Renal pelvis (tissue), 4 donors: ENCODE data around the gene RIPPLY1. TPM values are rescaled to one million over a fixed set of nuclear protein-coding genes. Genes with fewer than 3 reads are reported as not detected.
A peak's percentile ranks its signal among the peaks of the same experiment; 100 is the strongest.
"Not testable (repeated sequence)": the region's sequence is repeated elsewhere in the genome, so short reads cannot be mapped to it uniquely, and the experiment has no call there.

Experiments
- DNase-seq: peaks from one replicate; pipeline ENCODE4 v3.0.0-alpha.2; 2013
- polyA plus RNA-seq, 3 donors: library from polyadenylated mRNA; unstranded; fragments of 120-200 nt; gene quantifications; one replicate each; pipeline ENCODE4 v1.2.1, GENCODE V29; 2013; ENCODE audit not compliant: insufficient read length in 3 of 3

Gene RIPPLY1
- polyA plus RNA-seq, 3 donors: 2.6 to 4.0 (median 2.8) TPM

- no peak for DNase-seq
Measured at GRCh38 chrX:106917830-106918500, 14.8 kb upstream of the RIPPLY1 start.

- DNase-seq: no peak
Measured at GRCh38 chrX:106912864-106913263, 9.7 kb upstream of the RIPPLY1 start.

- peak; percentile 42 for DNase-seq
Measured at GRCh38 chrX:106906361-106906760, 3.2 kb upstream of the RIPPLY1 start.

GRCh38 chrX:106905064-106905708, 2.0 kb upstream of the RIPPLY1 start:
- DNase-seq: no peak

- no peak for DNase-seq
Measured at GRCh38 chrX:106903856-106904528, 851 bp upstream of the RIPPLY1 start.

- DNase-seq: no peak
Measured at GRCh38 chrX:106902684-106903083, 457 bp downstream of the RIPPLY1 start.

GRCh38 chrX:106901781-106902219, 1.3 kb downstream of the RIPPLY1 start:
- no peak for DNase-seq

GRCh38 chrX:106901341-106901740, 1.8 kb downstream of the RIPPLY1 start:
- no peak for DNase-seq

- no peak for DNase-seq
Measured at GRCh38 chrX:106899841-106900240, 3.3 kb downstream of the RIPPLY1 start.

- DNase-seq: no peak
Measured at GRCh38 chrX:106899276-106899675, 3.9 kb downstream of the RIPPLY1 start.

GRCh38 chrX:106898462-106898861, 4.7 kb downstream of the RIPPLY1 start:
- peak; percentile 39 for DNase-seq

GRCh38 chrX:106897259-106897658, 5.9 kb downstream of the RIPPLY1 start:
- DNase-seq: no peak

GRCh38 chrX:106894978-106895452, 8.1 kb downstream of the RIPPLY1 start:
- no peak for DNase-seq

GRCh38 chrX:106894392-106894909, 8.7 kb downstream of the RIPPLY1 start:
- DNase-seq: peak; percentile 59

GRCh38 chrX:106891762-106892460, 11.2 kb downstream of the RIPPLY1 start:
- DNase-seq: no peak

GRCh38 chrX:106889468-106889867, 13.7 kb downstream of the RIPPLY1 start:
- no peak for DNase-seq

GRCh38 chrX:106875151-106875550, 28.0 kb downstream of the RIPPLY1 start:
- no peak for DNase-seq

- DNase-seq: no peak
Measured at GRCh38 chrX:106874075-106874474, 29.1 kb downstream of the RIPPLY1 start.

GRCh38 chrX:106872796-106873195, 30.3 kb downstream of the RIPPLY1 start:
- DNase-seq: not testable (repeated sequence)

GRCh38 chrX:106863697-106864096, 39.4 kb downstream of the RIPPLY1 start:
- DNase-seq: no peak

- DNase-seq: peak; percentile 3
Measured at GRCh38 chrX:106862972-106863688, 40.0 kb downstream of the RIPPLY1 start.
